Ishikawa (cell line): ENCODE results near the gene YWHAH.

ENCODE experiments used
- CEBPB ChIP-seq: IDR thresholded peaks from 2 replicates; pipeline ENCODE4 v1.6.1; 2012
- CREB1 ChIP-seq: IDR thresholded peaks from 2 replicates; pipeline ENCODE4 v1.6.1; 2012; ENCODE audit warnings: low read depth
- EP300 ChIP-seq: IDR thresholded peaks from 2 replicates; pipeline ENCODE4 v1.6.1; 2012; ENCODE audit warnings: borderline replicate concordance
- RAD21 ChIP-seq: IDR thresholded peaks from 2 replicates; pipeline ENCODE4 v1.6.1; 2012; ENCODE audit warnings: low read depth
- TAF1 ChIP-seq: IDR thresholded peaks from 2 replicates; pipeline ENCODE4 v1.6.1; 2012; ENCODE audit warnings: low read depth, mild to moderate bottlenecking
- TEAD4 ChIP-seq: IDR thresholded peaks from 2 replicates; pipeline ENCODE4 v1.6.1; 2012
- YY1 ChIP-seq: IDR thresholded peaks from 2 replicates; pipeline ENCODE4 v1.6.1; 2012; ENCODE audit warnings: low read depth
- ZBTB7A ChIP-seq: IDR thresholded peaks from 2 replicates; pipeline ENCODE4 v1.6.1; 2012; ENCODE audit warnings: low read depth
- TF ChIP-seq, protein P1 (sequence below): IDR thresholded peaks from 2 replicates; pipeline ENCODE4 v1.6.1; 2012
- TF ChIP-seq, protein P2 (sequence below): IDR thresholded peaks from 2 replicates; pipeline ENCODE4 v1.6.1; 2012

DNA sequence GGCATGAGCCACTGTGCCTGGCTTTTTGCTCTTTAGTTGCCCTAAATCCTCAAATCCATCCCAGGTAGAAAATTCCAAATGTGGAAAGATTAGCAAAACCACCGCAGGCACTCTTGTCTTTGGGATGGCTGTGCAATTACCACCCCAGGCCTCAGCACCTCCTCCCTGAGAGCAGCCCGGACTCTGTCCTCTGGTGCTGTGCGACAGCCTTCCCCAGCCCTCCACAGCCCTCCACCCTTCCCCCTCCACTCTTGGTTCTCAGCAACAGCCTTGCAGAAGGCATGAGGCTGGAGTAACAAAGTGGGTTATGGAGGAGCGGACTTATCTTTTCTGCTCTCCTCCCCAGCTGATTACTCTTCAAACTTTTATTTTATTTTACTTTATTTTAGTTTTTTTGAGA lies 44.7 kb upstream of the YWHAH start:
- TF ChIP-seq, protein P1, sequence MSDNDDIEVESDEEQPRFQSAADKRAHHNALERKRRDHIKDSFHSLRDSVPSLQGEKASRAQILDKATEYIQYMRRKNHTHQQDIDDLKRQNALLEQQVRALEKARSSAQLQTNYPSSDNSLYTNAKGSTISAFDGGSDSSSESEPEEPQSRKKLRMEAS: no peak
- TF ChIP-seq, protein P2, sequence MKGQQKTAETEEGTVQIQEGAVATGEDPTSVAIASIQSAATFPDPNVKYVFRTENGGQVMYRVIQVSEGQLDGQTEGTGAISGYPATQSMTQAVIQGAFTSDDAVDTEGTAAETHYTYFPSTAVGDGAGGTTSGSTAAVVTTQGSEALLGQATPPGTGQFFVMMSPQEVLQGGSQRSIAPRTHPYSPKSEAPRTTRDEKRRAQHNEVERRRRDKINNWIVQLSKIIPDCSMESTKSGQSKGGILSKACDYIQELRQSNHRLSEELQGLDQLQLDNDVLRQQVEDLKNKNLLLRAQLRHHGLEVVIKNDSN: no peak
- TF ChIP-seq TAF1: no peak
- no peak for TF ChIP-seq ZBTB7A
- no peak for TF ChIP-seq TEAD4
- no peak for TF ChIP-seq RAD21
- no peak for TF ChIP-seq CREB1
- TF ChIP-seq CEBPB: no peak
- no peak for TF ChIP-seq EP300
- TF ChIP-seq YY1: no peak
